Measurements from ENCODE around the gene DOCK2. TPM values are rescaled to one million over a fixed set of nuclear protein-coding genes. Genes with fewer than 3 reads are reported as not detected.

DOCK2 gene
- total and polyA plus RNA-seq, 2 donors (not counting 1 experiment from before 2014, with no cell fraction given) = 112 to 330 TPM

- Histone ChIP-seq H3K4me2 (replicated peaks; ENCODE audit: low read depth, low read length, poor library complexity, severe bottlenecking) (no peak overlapping the region), H3K9ac (ENCODE audit: low read length) (no peak overlapping the region), H3K27me3 (replicated peaks in 1 of 4; ENCODE audit: control extremely low read depth in 1 of 4, control insufficient read depth in 3 of 4, insufficient read depth in 4 of 4, low read length in 3 of 4) (no peaks in the 10 kb centered on the region), H3K79me2 (ENCODE audit: control insufficient read depth, insufficient read depth, low read length) (peaks cover 8% of the 10 kb centered on the region), H2AFZ (ENCODE audit: insufficient read depth, low read depth, low read length, poor library complexity, severe bottlenecking) (no peak overlapping the region), H3K9me3 (ENCODE audit: control extremely low read depth in 1 of 3, control insufficient read depth in 2 of 3, insufficient read depth in 1 of 3, low read length in 2 of 3) (no peaks in the 10 kb centered on the region), H3K4me1 (ENCODE audit: control insufficient read depth in 2 of 2, insufficient read depth in 2 of 2, low read length in 2 of 2) (peaks cover 0 to 5% of the 10 kb centered on the region in 2 donors), H3K36me3 (replicated peaks in 1 of 2; ENCODE audit: control extremely low read depth in 1 of 2, control insufficient read depth in 1 of 2, extremely low read depth in 1 of 2, insufficient read depth in 2 of 2, low read length in 1 of 2) (peaks cover 21 to 41% of the 10 kb centered on the region in 2 experiments), H3K27ac (ENCODE audit: low read length in 2 of 2) (no peak overlapping the region), H3K4me3 (ENCODE audit: control extremely low read depth in 1 of 5, extremely low read depth in 1 of 5, insufficient read depth in 1 of 5, low read depth in 2 of 5, low read length in 4 of 5) (no peak overlapping the region), H4K20me1 (ENCODE audit: control insufficient read depth, insufficient read depth, low read length, poor library complexity, severe bottlenecking) (peaks cover 12% of the 10 kb centered on the region)
- ChIA-PET CTCF (no interaction called here), POLR2A (no interaction called here)
- no peak for ATAC-seq (ENCODE audit: low read depth)
- peaks cover 24% of the 10 kb centered on the region for H3K4me1 Mint-ChIP-seq
- H3K9me3 Mint-ChIP-seq (ENCODE audit: insufficient read depth) = no peaks in the 10 kb centered on the region
- no peaks in the 10 kb centered on the region for H3K27me3 Mint-ChIP-seq
- H3K27ac Mint-ChIP-seq = no peak overlapping the region
- no peak overlapping the region for H3K4me3 Mint-ChIP-seq
- no peak for DNase-seq
- intact Hi-C loops (cut with micrococcal nuclease) = no loop called here
- no CpG with 5 or more reads among the region's 1 CpG for WGBS (ENCODE audit: insufficient coverage)
- TF ChIP-seq, protein P1, sequence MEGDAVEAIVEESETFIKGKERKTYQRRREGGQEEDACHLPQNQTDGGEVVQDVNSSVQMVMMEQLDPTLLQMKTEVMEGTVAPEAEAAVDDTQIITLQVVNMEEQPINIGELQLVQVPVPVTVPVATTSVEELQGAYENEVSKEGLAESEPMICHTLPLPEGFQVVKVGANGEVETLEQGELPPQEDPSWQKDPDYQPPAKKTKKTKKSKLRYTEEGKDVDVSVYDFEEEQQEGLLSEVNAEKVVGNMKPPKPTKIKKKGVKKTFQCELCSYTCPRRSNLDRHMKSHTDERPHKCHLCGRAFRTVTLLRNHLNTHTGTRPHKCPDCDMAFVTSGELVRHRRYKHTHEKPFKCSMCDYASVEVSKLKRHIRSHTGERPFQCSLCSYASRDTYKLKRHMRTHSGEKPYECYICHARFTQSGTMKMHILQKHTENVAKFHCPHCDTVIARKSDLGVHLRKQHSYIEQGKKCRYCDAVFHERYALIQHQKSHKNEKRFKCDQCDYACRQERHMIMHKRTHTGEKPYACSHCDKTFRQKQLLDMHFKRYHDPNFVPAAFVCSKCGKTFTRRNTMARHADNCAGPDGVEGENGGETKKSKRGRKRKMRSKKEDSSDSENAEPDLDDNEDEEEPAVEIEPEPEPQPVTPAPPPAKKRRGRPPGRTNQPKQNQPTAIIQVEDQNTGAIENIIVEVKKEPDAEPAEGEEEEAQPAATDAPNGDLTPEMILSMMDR (IDR thresholded peaks at IDR 0.05) = no peak
- TF ChIP-seq EZH2 (IDR thresholded peaks at IDR 0.05; ENCODE audit: borderline replicate concordance, insufficient read depth, low read depth, low read length, poor library complexity, severe bottlenecking) = no peak
These were observed 133.0 kb downstream of the DOCK2 start for GRCh38 chr5:169770109-169770508.

- ATAC-seq (ENCODE audit: low read depth) = no peak
- Histone ChIP-seq H4K20me1 (ENCODE audit: control insufficient read depth, insufficient read depth, low read length, poor library complexity, severe bottlenecking) (peaks cover 12% of the 10 kb centered on the region), H3K9me3 (ENCODE audit: control extremely low read depth in 1 of 3, control insufficient read depth in 2 of 3, insufficient read depth in 1 of 3, low read length in 2 of 3) (no peaks in the 10 kb centered on the region), H3K9ac (ENCODE audit: low read length) (no peak overlapping the region), H3K4me1 (ENCODE audit: control insufficient read depth in 2 of 2, insufficient read depth in 2 of 2, low read length in 2 of 2) (no peaks in the 10 kb centered on the region), H3K4me3 (ENCODE audit: control extremely low read depth in 1 of 5, extremely low read depth in 1 of 5, insufficient read depth in 1 of 5, low read depth in 2 of 5, low read length in 4 of 5) (no peak overlapping the region), H3K79me2 (ENCODE audit: control insufficient read depth, insufficient read depth, low read length) (peaks cover 8% of the 10 kb centered on the region), H3K27ac (ENCODE audit: low read length in 2 of 2) (no peak overlapping the region), H2AFZ (ENCODE audit: insufficient read depth, low read depth, low read length, poor library complexity, severe bottlenecking) (no peak overlapping the region), H3K36me3 (replicated peaks in 1 of 2; ENCODE audit: control extremely low read depth in 1 of 2, control insufficient read depth in 1 of 2, extremely low read depth in 1 of 2, insufficient read depth in 2 of 2, low read length in 1 of 2) (peaks cover 24 to 41% of the 10 kb centered on the region in 2 experiments), H3K4me2 (replicated peaks; ENCODE audit: low read depth, low read length, poor library complexity, severe bottlenecking) (no peak overlapping the region), H3K27me3 (replicated peaks in 1 of 4; ENCODE audit: control extremely low read depth in 1 of 4, control insufficient read depth in 3 of 4, insufficient read depth in 4 of 4, low read length in 3 of 4) (no peaks in the 10 kb centered on the region)
- Mint-ChIP-seq H3K27me3 (no peaks in the 10 kb centered on the region), H3K27ac (no peak overlapping the region), H3K4me3 (no peak overlapping the region), H3K9me3 (ENCODE audit: insufficient read depth) (no peaks in the 10 kb centered on the region), H3K4me1 (peaks cover 17% of the 10 kb centered on the region)
- WGBS (ENCODE audit: insufficient coverage) = no CpG with 5 or more reads among the region's 2 CpGs
- no peak for TF ChIP-seq EZH2 (IDR thresholded peaks at IDR 0.05; ENCODE audit: borderline replicate concordance, insufficient read depth, low read depth, low read length, poor library complexity, severe bottlenecking)
- TF ChIP-seq, protein P1 (IDR thresholded peaks at IDR 0.05) = no peak
- no peak for DNase-seq
- ChIA-PET CTCF (no interaction called here), POLR2A (no interaction called here)
- intact Hi-C loops (cut with micrococcal nuclease) = no loop called here
These were observed 135.2 kb downstream of the DOCK2 start for GRCh38 chr5:169772256-169772655.
